CD4-positive, alpha-beta T cell (primary cell): Measurements from ENCODE around the gene MEF2B. TPM values are rescaled to one million over a fixed set of nuclear protein-coding genes. Genes with fewer than 3 reads are reported as not detected.

Experiments
- ATAC-seq: fragments of 200-7000 bp; cut with Tn5 transposase; one replicate; pipeline ENCODE4 v1.10.0; 2022; ENCODE audit warnings: mild to moderate bottlenecking; ENCODE audit not compliant: poor library complexity
- CTCF ChIA-PET: fragments of 350-600 bp; sonication (Branson Sonifier 250); formaldehyde crosslinking; loops from one replicate; lab custom pipeline; 2021; ENCODE audit warnings: antibody characterized with exemption, inconsistent platforms; lab: Charles Lee
- POLR2A ChIA-PET: fragments of 350-600 bp; sonication (Branson Sonifier 250); formaldehyde crosslinking; loops from one replicate; lab custom pipeline; 2021; ENCODE audit warnings: antibody characterized with exemption, inconsistent platforms; lab: Charles Lee
- DNase-seq, 14 experiments: peaks; one replicate each; pipeline ENCODE4 v3.0.0-alpha.2; 2013 to 2020; ENCODE audit warnings: mixed read lengths in 2 of 14
- H3K27ac ChIP-seq, 2 donors: one replicate each; pipeline versions ENCODE4 v1.5.1 to v1.7.0; 2013; ENCODE audit warnings: low read length in 2 of 2, low read depth in 1 of 2, mild to moderate bottlenecking in 1 of 2
- H3K27me3 ChIP-seq, 2 experiments: 1 replicate in 1 of 2; 2 replicates in 1 of 2; pipeline versions ENCODE4 v1.6.1 to v1.7.0; 2013; ENCODE audit warnings: low read length in 2 of 2, control low read depth in 1 of 2, mild to moderate bottlenecking in 1 of 2, moderate library complexity in 1 of 2; ENCODE audit not compliant: insufficient read depth in 2 of 2, control insufficient read depth in 1 of 2
- H3K36me3 ChIP-seq: one replicate; pipeline ENCODE4 v1.6.1; 2013; ENCODE audit warnings: low read length, control low read depth; ENCODE audit not compliant: insufficient read depth
- H3K4me1 ChIP-seq: one replicate; pipeline ENCODE4 v1.6.1; 2013; ENCODE audit warnings: low read length, control low read depth; ENCODE audit not compliant: insufficient read depth
- H3K4me3 ChIP-seq: one replicate; pipeline ENCODE4 v1.5.1; 2013; ENCODE audit warnings: mild to moderate bottlenecking, low read length, moderate library complexity
- H3K9me3 ChIP-seq, 2 experiments: 1 replicate in 1 of 2; 2 replicates in 1 of 2; pipeline versions ENCODE4 v1.6.1 to v1.7.0; 2013; ENCODE audit warnings: low read length in 2 of 2, mild to moderate bottlenecking in 2 of 2, control low read depth in 1 of 2, moderate library complexity in 1 of 2; ENCODE audit not compliant: control insufficient read depth in 1 of 2, insufficient read depth in 1 of 2
- H3K27ac Mint-ChIP-seq: one replicate; pipeline ENCODE4 v1.8.0; 2020; ENCODE audit warnings: mixed read lengths
- H3K27me3 Mint-ChIP-seq: one replicate; pipeline ENCODE4 v1.8.0; 2021; ENCODE audit warnings: mixed read lengths
- H3K36me3 Mint-ChIP-seq: one replicate; pipeline ENCODE4 v1.8.0; 2021; ENCODE audit warnings: low read depth, mixed read lengths
- H3K4me1 Mint-ChIP-seq: one replicate; pipeline ENCODE4 v1.8.0; 2021; ENCODE audit warnings: low read depth, mixed read lengths
- H3K4me3 Mint-ChIP-seq: one replicate; pipeline ENCODE4 v1.8.0; 2020; ENCODE audit warnings: mild to moderate bottlenecking, mixed read lengths
- H3K9me3 Mint-ChIP-seq: one replicate; pipeline ENCODE4 v1.8.0; 2020; ENCODE audit warnings: mixed read lengths
- intact Hi-C, 2 experiments: fragments of 100-400 bp; cut with DNase I in 1 of 2; cut with micrococcal nuclease in 1 of 2; formaldehyde crosslinking; loops; one replicate each; pipeline versions ENCODE4 v1.15.1 to v1.9.0; 2023 to 2025; cut with DNase I, micrococcal nuclease
- total RNA-seq, 174 experiments: library from RNA in 2 of 174; stranded (reverse) in 2 of 174; gene quantifications; one replicate each; pipeline ENCODE4 v1.2.3 and lab custom pipeline; 2021 to 2026
- TF ChIP-seq, protein P1 (sequence below): fragments of 200-600 bp; IDR thresholded peaks from one replicate; pipeline ENCODE4 v1.8.0; 2022; ENCODE audit warnings: antibody characterized with exemption, mild to moderate bottlenecking

Gene MEF2B
- total RNA-seq, 2 experiments from 2014 or later = 1.9 to 3.0 TPM

DNA sequence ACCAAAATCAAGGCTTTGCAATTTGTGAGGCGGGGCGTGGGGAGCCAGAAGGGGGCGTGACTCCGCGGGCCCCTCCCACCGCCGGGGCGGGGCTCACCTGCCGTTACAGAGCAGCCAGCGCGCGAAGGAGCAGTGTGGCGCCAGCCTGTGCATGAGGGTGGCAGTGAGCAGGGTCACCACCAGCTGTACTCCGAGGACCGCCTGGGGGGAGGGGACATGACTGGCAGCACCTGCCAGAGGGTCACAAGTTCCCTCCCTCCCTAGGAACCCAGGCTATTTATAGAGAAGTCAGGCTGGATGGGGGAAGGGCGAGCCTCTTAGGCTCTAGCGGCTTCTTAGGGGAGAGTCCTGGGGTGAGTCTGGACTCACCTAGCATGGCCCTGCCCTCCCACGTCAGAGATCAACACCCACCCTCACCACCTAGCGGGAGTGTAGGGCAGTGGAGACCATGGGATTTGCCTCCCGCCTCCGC lies 35.3 kb downstream of the MEF2B start:
- H3K4me3 ChIP-seq = no peak overlapping the region

DNA sequence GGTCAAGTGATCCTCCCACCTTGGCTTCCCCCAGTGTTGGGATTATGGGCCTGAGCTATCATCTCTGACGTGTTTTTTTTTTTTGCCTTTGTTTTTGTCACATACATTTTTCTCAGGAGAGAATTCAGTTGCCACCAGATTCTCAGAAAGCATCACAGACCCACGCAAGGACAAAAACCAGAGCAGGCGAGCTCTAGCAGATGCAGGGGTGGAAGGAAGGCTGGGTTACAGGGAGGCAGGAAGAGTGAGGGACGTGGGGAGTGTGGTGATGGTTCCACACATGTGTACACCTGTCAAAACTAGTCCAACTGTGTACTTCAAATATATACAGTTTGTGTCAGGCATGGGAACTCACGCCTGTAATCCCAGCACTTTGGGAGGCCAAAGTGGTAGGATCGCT lies 36.1 kb downstream of the MEF2B start:
- ATAC-seq (no peak), DNase-seq (no peak)
- Mint-ChIP-seq H3K4me1 (peaks cover 23% of the 10 kb centered on the region), H3K27ac (no peak overlapping the region), H3K27me3 (no peaks in the 10 kb centered on the region), H3K4me3 (no peak overlapping the region), H3K36me3 (peaks cover 7% of the 10 kb centered on the region), H3K9me3 (no peaks in the 10 kb centered on the region)
- Histone ChIP-seq H3K4me1 (peaks cover 25% of the 10 kb centered on the region), H3K9me3 (peaks cover 8 to 14% of the 10 kb centered on the region in 2 experiments), H3K27me3 (no peaks in the 10 kb centered on the region), H3K27ac (no peak overlapping the region), H3K4me3 (no peak overlapping the region), H3K36me3 (no peaks in the 10 kb centered on the region)
- TF ChIP-seq, protein P1, sequence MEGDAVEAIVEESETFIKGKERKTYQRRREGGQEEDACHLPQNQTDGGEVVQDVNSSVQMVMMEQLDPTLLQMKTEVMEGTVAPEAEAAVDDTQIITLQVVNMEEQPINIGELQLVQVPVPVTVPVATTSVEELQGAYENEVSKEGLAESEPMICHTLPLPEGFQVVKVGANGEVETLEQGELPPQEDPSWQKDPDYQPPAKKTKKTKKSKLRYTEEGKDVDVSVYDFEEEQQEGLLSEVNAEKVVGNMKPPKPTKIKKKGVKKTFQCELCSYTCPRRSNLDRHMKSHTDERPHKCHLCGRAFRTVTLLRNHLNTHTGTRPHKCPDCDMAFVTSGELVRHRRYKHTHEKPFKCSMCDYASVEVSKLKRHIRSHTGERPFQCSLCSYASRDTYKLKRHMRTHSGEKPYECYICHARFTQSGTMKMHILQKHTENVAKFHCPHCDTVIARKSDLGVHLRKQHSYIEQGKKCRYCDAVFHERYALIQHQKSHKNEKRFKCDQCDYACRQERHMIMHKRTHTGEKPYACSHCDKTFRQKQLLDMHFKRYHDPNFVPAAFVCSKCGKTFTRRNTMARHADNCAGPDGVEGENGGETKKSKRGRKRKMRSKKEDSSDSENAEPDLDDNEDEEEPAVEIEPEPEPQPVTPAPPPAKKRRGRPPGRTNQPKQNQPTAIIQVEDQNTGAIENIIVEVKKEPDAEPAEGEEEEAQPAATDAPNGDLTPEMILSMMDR = no peak
- POLR2A ChIA-PET = no interaction called here
- CTCF ChIA-PET = no interaction called here
- intact Hi-C loops = no loop called here

More for the DNA sequence above, 35.3 kb downstream of the MEF2B start:
- TF ChIP-seq, protein P1 = no peak
- peak overlapping the region; percentile 38 for H3K4me3 Mint-ChIP-seq
- no peaks in the 10 kb centered on the region for H3K9me3 Mint-ChIP-seq
- Histone ChIP-seq H3K4me1 (peaks cover 29% of the 10 kb centered on the region), H3K27ac (no peak overlapping the region), H3K27me3 (no peaks in the 10 kb centered on the region), H3K36me3 (no peaks in the 10 kb centered on the region), H3K9me3 (peaks cover 8 to 14% of the 10 kb centered on the region in 2 experiments)
- H3K27me3 Mint-ChIP-seq = no peaks in the 10 kb centered on the region
- H3K36me3 Mint-ChIP-seq = peaks cover 3% of the 10 kb centered on the region
- DNase-seq (peak in 13 of 14 experiments; percentile 18 to 63 (median 35)), ATAC-seq (peak; percentile 30)
- CTCF ChIA-PET = interaction anchor here (1.9 kb wide), 1 partner anchor 11 kb away, joined by 9 read pairs; no protein-coding TSS in a partner anchor
- H3K27ac Mint-ChIP-seq = no peak overlapping the region
- intact Hi-C loops = loop anchor here in 1 of 2 experiments (5.0 kb wide), 2 partner anchors 58 to 497 kb away; partner anchors contain the start of genes BORCS8, KLHL26 and RFXANK
- POLR2A ChIA-PET = no interaction called here
- H3K4me1 Mint-ChIP-seq = peaks cover 28% of the 10 kb centered on the region

DNA sequence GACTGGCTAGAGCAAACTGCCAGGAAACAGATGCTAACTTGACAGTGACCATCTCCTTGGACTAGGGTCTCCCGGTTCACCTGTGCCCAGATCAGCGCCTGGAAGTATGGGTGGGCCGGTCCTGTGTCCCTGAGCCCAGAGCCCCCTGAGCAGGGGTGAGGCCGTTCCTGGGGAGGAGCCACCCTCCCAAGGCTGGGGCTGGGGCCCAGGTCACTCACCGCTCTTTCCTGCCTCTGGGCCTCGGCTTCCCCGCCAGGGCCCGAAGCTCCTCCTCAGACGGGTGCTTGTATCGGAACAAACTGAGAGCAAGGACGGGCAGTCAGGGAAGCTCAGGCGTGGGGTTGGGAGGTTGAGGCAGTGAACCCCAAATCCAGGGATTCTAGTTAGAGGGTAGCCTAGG lies 37.2 kb downstream of the MEF2B start:
- Histone ChIP-seq H3K4me3 (no peak overlapping the region), H3K36me3 (no peaks in the 10 kb centered on the region), H3K4me1 (peaks cover 18% of the 10 kb centered on the region), H3K9me3 (peaks cover 8 to 14% of the 10 kb centered on the region in 2 experiments), H3K27ac (no peak overlapping the region), H3K27me3 (no peaks in the 10 kb centered on the region)
- Mint-ChIP-seq H3K27me3 (no peaks in the 10 kb centered on the region), H3K9me3 (no peaks in the 10 kb centered on the region), H3K27ac (no peak overlapping the region), H3K4me1 (peaks cover 12% of the 10 kb centered on the region), H3K36me3 (peaks cover 13% of the 10 kb centered on the region), H3K4me3 (no peak overlapping the region)
- POLR2A ChIA-PET = interaction anchor here (0.6 kb wide), 1 partner anchor 64 kb away, joined by 4 read pairs; no protein-coding TSS in a partner anchor
- ATAC-seq = no peak
- intact Hi-C loops = no loop called here
- no peak for DNase-seq
- CTCF ChIA-PET = no interaction called here
- TF ChIP-seq, protein P1 = no peak
